Ectodermal cell (in vitro differentiated cells): ENCODE results near the gene SPECC1.
"Not testable (repeated sequence)": the region's sequence is repeated elsewhere in the genome, so short reads cannot be mapped to it uniquely, and the experiment has no call there.

Experiments
- H3K27ac ChIP-seq: 2 replicates; pipeline ENCODE4 v1.7.0; 2013; ENCODE audit warnings: mild to moderate bottlenecking, low read depth, low read length; ENCODE audit not compliant: insufficient read depth, poor library complexity, severe bottlenecking
- H3K27me3 ChIP-seq: 2 replicates; pipeline ENCODE4 v1.7.0; 2013; ENCODE audit warnings: mild to moderate bottlenecking, low read length; ENCODE audit not compliant: insufficient read depth, control insufficient read depth, poor library complexity, severe bottlenecking
- H3K36me3 ChIP-seq: one replicate; pipeline ENCODE4 v1.7.0; 2013; ENCODE audit warnings: low read length; ENCODE audit not compliant: control insufficient read depth, insufficient read depth
- H3K4me1 ChIP-seq: one replicate; pipeline ENCODE4 v1.7.0; 2013; ENCODE audit warnings: low read length; ENCODE audit not compliant: control insufficient read depth, insufficient read depth
- H3K4me3 ChIP-seq: 2 replicates; pipeline ENCODE4 v1.7.0; 2013; ENCODE audit warnings: low read depth, low read length, control low read depth; ENCODE audit not compliant: insufficient read depth
- H3K9me3 ChIP-seq: 2 replicates; pipeline ENCODE4 v1.7.0; 2013; ENCODE audit warnings: mild to moderate bottlenecking, low read length, moderate library complexity; ENCODE audit not compliant: control insufficient read depth
- WGBS, 2 experiments: methylation state at CpG; one replicate each; pipeline ENCODE4 v1.1.7; 2013; ENCODE audit warnings: missing lambda C conversion rate in 2 of 2; 5-methylcytosine and 5-hydroxymethylcytosine counted together

SPECC1 gene

GRCh38 chr17:20153231-20153630 lies 144.1 kb downstream of the SPECC1 start:
- WGBS, 2 experiments = 91 to 93% methylated on average over 2 of the region's 2 CpGs
- peaks cover 10% of the 10 kb centered on the region for H3K4me1 ChIP-seq
- H3K4me3 ChIP-seq = no peak overlapping the region
- no peaks in the 10 kb centered on the region for H3K9me3 ChIP-seq
- peaks cover 33% of the 10 kb centered on the region for H3K27me3 ChIP-seq
- no peak overlapping the region for H3K27ac ChIP-seq
- no peaks in the 10 kb centered on the region for H3K36me3 ChIP-seq

- no peak overlapping the region for H3K4me3 ChIP-seq
- H3K27me3 ChIP-seq = peaks cover 33% of the 10 kb centered on the region
- no peak overlapping the region for H3K27ac ChIP-seq
- H3K36me3 ChIP-seq = no peaks in the 10 kb centered on the region
- WGBS, 2 experiments = 92 to 94% methylated on average over 11 of the region's 11 CpGs
- no peaks in the 10 kb centered on the region for H3K9me3 ChIP-seq
- H3K4me1 ChIP-seq = peaks cover 10% of the 10 kb centered on the region
These were observed 145.3 kb downstream of the SPECC1 start for GRCh38 chr17:20154286-20155000.

- 15% methylated on average over 69 of the region's 69 CpGs for WGBS, 2 experiments
- Histone ChIP-seq H3K4me1 (peaks cover 10% of the 10 kb centered on the region), H3K4me3 (peak overlapping the region; percentile 73), H3K27me3 (peaks cover 33% of the 10 kb centered on the region), H3K27ac (peak overlapping the region; percentile 89), H3K36me3 (no peaks in the 10 kb centered on the region), H3K9me3 (no peaks in the 10 kb centered on the region)
These were observed 146.4 kb downstream of the SPECC1 start for GRCh38 chr17:20155258-20156195.

- Histone ChIP-seq H3K27me3 (peaks cover 33% of the 10 kb centered on the region), H3K4me1 (peaks cover 10% of the 10 kb centered on the region), H3K9me3 (no peaks in the 10 kb centered on the region), H3K27ac (peak overlapping the region; percentile 89), H3K4me3 (peak overlapping the region; percentile 73), H3K36me3 (no peaks in the 10 kb centered on the region)
- WGBS, 2 experiments = 0% methylated on average over 67 to 72 of the region's 72 CpGs
These were observed 147.2 kb downstream of the SPECC1 start for GRCh38 chr17:20156196-20157000.

- H3K9me3 ChIP-seq = no peaks in the 10 kb centered on the region
- peaks cover 10% of the 10 kb centered on the region for H3K4me1 ChIP-seq
- WGBS, 2 experiments = 9% methylated on average over 12 of the region's 12 CpGs
- no peaks in the 10 kb centered on the region for H3K36me3 ChIP-seq
- H3K4me3 ChIP-seq = peak overlapping the region; percentile 73
- H3K27me3 ChIP-seq = peaks cover 33% of the 10 kb centered on the region
- H3K27ac ChIP-seq = no peak overlapping the region
These were observed 147.8 kb downstream of the SPECC1 start for GRCh38 chr17:20157001-20157310.

- no peaks in the 10 kb centered on the region for H3K36me3 ChIP-seq
- peaks cover 10% of the 10 kb centered on the region for H3K4me1 ChIP-seq
- no peak overlapping the region for H3K27ac ChIP-seq
- H3K9me3 ChIP-seq = no peaks in the 10 kb centered on the region
- no peak overlapping the region for H3K4me3 ChIP-seq
- peaks cover 33% of the 10 kb centered on the region for H3K27me3 ChIP-seq
- 89 to 91% methylated on average over 5 of the region's 5 CpGs for WGBS, 2 experiments
These were observed 149.4 kb downstream of the SPECC1 start for GRCh38 chr17:20158580-20158979.

- no peak overlapping the region for H3K4me3 ChIP-seq
- peaks cover 10% of the 10 kb centered on the region for H3K4me1 ChIP-seq
- H3K36me3 ChIP-seq = no peaks in the 10 kb centered on the region
- 93 to 94% methylated on average over 4 of the region's 4 CpGs for WGBS, 2 experiments
- peaks cover 25% of the 10 kb centered on the region for H3K27me3 ChIP-seq
- H3K27ac ChIP-seq = no peak overlapping the region
- H3K9me3 ChIP-seq = no peaks in the 10 kb centered on the region
These were observed 150.4 kb downstream of the SPECC1 start for GRCh38 chr17:20159406-20160069.

- WGBS, 2 experiments = 70 to 79% methylated on average over 4 of the region's 4 CpGs
- not testable (repeated sequence) for H3K4me3 ChIP-seq
These were observed 156.4 kb downstream of the SPECC1 start for GRCh38 chr17:20165516-20165915.

GRCh38 chr17:20170085-20170484 lies 160.9 kb downstream of the SPECC1 start:
- WGBS, 2 experiments = 95% methylated on average over 2 of the region's 3 CpGs

More at GRCh38 chr17:20165516-20165915, 156.4 kb downstream of the SPECC1 start:
- H3K36me3 ChIP-seq, H3K9me3 ChIP-seq, H3K4me1 ChIP-seq, H3K27ac ChIP-seq, H3K27me3 ChIP-seq: not testable (repeated sequence)

More at GRCh38 chr17:20170085-20170484, 160.9 kb downstream of the SPECC1 start:
- Histone ChIP-seq H3K27ac (no peak overlapping the region), H3K4me1 (peaks cover 13% of the 10 kb centered on the region), H3K27me3 (no peaks in the 10 kb centered on the region), H3K9me3 (no peaks in the 10 kb centered on the region), H3K36me3 (no peaks in the 10 kb centered on the region), H3K4me3 (no peak overlapping the region)
